Stomach smooth muscle (tissue), 2 donors: ENCODE results near the gene CLRN3.

Experiments
- H3K27ac ChIP-seq: one replicate; pipeline ENCODE4 v1.7.0; 2013; ENCODE audit warnings: mild to moderate bottlenecking, low read length, inconsistent platforms
- H3K27me3 ChIP-seq, 2 donors: one replicate each; pipeline ENCODE4 v1.7.0; 2013; ENCODE audit warnings: low read length in 2 of 2; ENCODE audit not compliant: insufficient read depth in 2 of 2, control insufficient read depth in 1 of 2
- H3K36me3 ChIP-seq, 2 donors: one replicate each; pipeline ENCODE4 v1.7.0; 2013; ENCODE audit warnings: low read length in 2 of 2; ENCODE audit not compliant: control insufficient read depth in 2 of 2, insufficient read depth in 2 of 2
- H3K4me1 ChIP-seq: one replicate; pipeline ENCODE4 v1.7.0; 2013; ENCODE audit warnings: low read length; ENCODE audit not compliant: control insufficient read depth, insufficient read depth
- H3K4me3 ChIP-seq, 2 donors: one replicate each; pipeline ENCODE4 v1.7.0; 2013; ENCODE audit warnings: low read length in 2 of 2
- H3K9ac ChIP-seq, 2 donors: one replicate each; pipeline ENCODE4 v1.7.0; 2013; ENCODE audit warnings: low read length in 2 of 2, mild to moderate bottlenecking in 1 of 2
- H3K9me3 ChIP-seq, 2 donors: one replicate each; pipeline ENCODE4 v1.7.0; 2013; ENCODE audit warnings: low read length in 2 of 2; ENCODE audit not compliant: control insufficient read depth in 2 of 2
- donor health status: healthy.
- donor health status: Pancreatic carcinoma.

CLRN3 gene

GRCh38 chr10:127883516-127883915 lies 9.2 kb downstream of the CLRN3 start:
- H3K36me3 ChIP-seq: no peaks in the 10 kb centered on the region
- H3K4me1 ChIP-seq: no peaks in the 10 kb centered on the region
- H3K9me3 ChIP-seq: no peaks in the 10 kb centered on the region
- H3K4me3 ChIP-seq: no peak overlapping the region
- H3K27ac ChIP-seq: no peak overlapping the region
- H3K9ac ChIP-seq: no peak overlapping the region
- peaks cover 0 to 3% of the 10 kb centered on the region in 2 donors for H3K27me3 ChIP-seq

- no peaks in the 10 kb centered on the region for H3K4me1 ChIP-seq
- no peak overlapping the region for H3K27ac ChIP-seq
- H3K36me3 ChIP-seq: no peaks in the 10 kb centered on the region
These were observed 9.8 kb downstream of the CLRN3 start for GRCh38 chr10:127882801-127883459.

GRCh38 chr10:127882391-127882790 lies 10.3 kb downstream of the CLRN3 start:
- Histone ChIP-seq H3K9me3 (no peaks in the 10 kb centered on the region), H3K36me3 (no peaks in the 10 kb centered on the region), H3K27ac (no peak overlapping the region), H3K4me3 (no peak overlapping the region), H3K9ac (no peak overlapping the region), H3K27me3 (peaks cover 0 to 3% of the 10 kb centered on the region in 2 donors), H3K4me1 (no peaks in the 10 kb centered on the region)

More at GRCh38 chr10:127882801-127883459, 9.8 kb downstream of the CLRN3 start:
- no peak overlapping the region for H3K4me3 ChIP-seq
- H3K27me3 ChIP-seq: peaks cover 0 to 3% of the 10 kb centered on the region in 2 donors
- H3K9ac ChIP-seq: no peak overlapping the region
- H3K9me3 ChIP-seq: no peaks in the 10 kb centered on the region

GRCh38 chr10:127881262-127881661 lies 11.5 kb downstream of the CLRN3 start:
- no peaks in the 10 kb centered on the region for H3K9me3 ChIP-seq
- H3K4me1 ChIP-seq: no peaks in the 10 kb centered on the region
- H3K36me3 ChIP-seq: no peaks in the 10 kb centered on the region
- H3K27me3 ChIP-seq: peaks cover 0 to 3% of the 10 kb centered on the region in 2 donors
- no peak overlapping the region for H3K9ac ChIP-seq
- H3K27ac ChIP-seq: peak overlapping the region; percentile 18
- no peak overlapping the region for H3K4me3 ChIP-seq

GRCh38 chr10:127880557-127880956 lies 12.2 kb downstream of the CLRN3 start:
- Histone ChIP-seq H3K4me1 (no peaks in the 10 kb centered on the region), H3K27ac (peak overlapping the region; percentile 18), H3K27me3 (peaks cover 0 to 3% of the 10 kb centered on the region in 2 donors), H3K36me3 (no peaks in the 10 kb centered on the region), H3K4me3 (no peak overlapping the region), H3K9ac (no peak overlapping the region), H3K9me3 (no peaks in the 10 kb centered on the region)

- Histone ChIP-seq H3K36me3 (no peaks in the 10 kb centered on the region), H3K27ac (no peak overlapping the region)
These were observed 14.2 kb downstream of the CLRN3 start for GRCh38 chr10:127878475-127879055.

GRCh38 chr10:127877699-127878098 lies 15.0 kb downstream of the CLRN3 start:
- Histone ChIP-seq H3K4me1 (no peaks in the 10 kb centered on the region), H3K4me3 (no peak overlapping the region), H3K36me3 (no peaks in the 10 kb centered on the region), H3K9me3 (no peaks in the 10 kb centered on the region), H3K9ac (no peak overlapping the region), H3K27ac (no peak overlapping the region), H3K27me3 (peaks cover 0 to 2% of the 10 kb centered on the region in 2 donors)

More at GRCh38 chr10:127878475-127879055, 14.2 kb downstream of the CLRN3 start:
- no peaks in the 10 kb centered on the region for H3K4me1 ChIP-seq
- H3K9me3 ChIP-seq: no peaks in the 10 kb centered on the region
- H3K4me3 ChIP-seq: no peak overlapping the region
- no peak overlapping the region for H3K9ac ChIP-seq
- peaks cover 0 to 4% of the 10 kb centered on the region in 2 donors for H3K27me3 ChIP-seq

- H3K27me3 ChIP-seq: peaks cover 0 to 2% of the 10 kb centered on the region in 2 donors
- H3K9ac ChIP-seq: no peak overlapping the region
- H3K9me3 ChIP-seq: no peaks in the 10 kb centered on the region
- no peak overlapping the region for H3K27ac ChIP-seq
- peaks cover 3% of the 10 kb centered on the region for H3K4me1 ChIP-seq
- no peaks in the 10 kb centered on the region for H3K36me3 ChIP-seq
- no peak overlapping the region for H3K4me3 ChIP-seq
These were observed 15.6 kb downstream of the CLRN3 start for GRCh38 chr10:127877116-127877515.

- no peak overlapping the region for H3K27ac ChIP-seq
- H3K4me1 ChIP-seq: peaks cover 4% of the 10 kb centered on the region
- H3K27me3 ChIP-seq: peaks cover 0 to 3% of the 10 kb centered on the region in 2 donors
These were observed 16.8 kb downstream of the CLRN3 start for GRCh38 chr10:127875916-127876315.

GRCh38 chr10:127875449-127875765 lies 17.3 kb downstream of the CLRN3 start:
- H3K9ac ChIP-seq: no peak overlapping the region
- no peak overlapping the region for H3K27ac ChIP-seq
- peaks cover 4% of the 10 kb centered on the region for H3K4me1 ChIP-seq
- peaks cover 0 to 5% of the 10 kb centered on the region in 2 donors for H3K27me3 ChIP-seq
- H3K9me3 ChIP-seq: peaks cover 0 to 3% of the 10 kb centered on the region in 2 donors
- no peak overlapping the region for H3K4me3 ChIP-seq
- no peaks in the 10 kb centered on the region for H3K36me3 ChIP-seq

More at GRCh38 chr10:127875916-127876315, 16.8 kb downstream of the CLRN3 start:
- Histone ChIP-seq H3K36me3 (no peaks in the 10 kb centered on the region), H3K4me3 (no peak overlapping the region), H3K9ac (no peak overlapping the region), H3K9me3 (no peaks in the 10 kb centered on the region)
